Testis (tissue), 2 donors: ENCODE data around the gene AURKA.
"Not testable (repeated sequence)": the region's sequence is repeated elsewhere in the genome, so short reads cannot be mapped to it uniquely, and the experiment has no call there.

ENCODE experiments used
- POLR2A ChIP-seq: fragments of 450-650 bp; IDR thresholded peaks from one replicate; pipeline ENCODE4 v1.6.1; 2017; ENCODE audit warnings: antibody characterized with exemption, mild to moderate bottlenecking, moderate library complexity
- TF ChIP-seq, protein P1 (sequence below), 3 experiments: fragments of 450-650 bp in 2 of 3; fragments of 200-600 bp in 1 of 3; sonication (generic) in 1 of 3; IDR thresholded peaks; one replicate each; pipeline ENCODE4 v1.5.1; 2016 to 2019; ENCODE audit warnings: antibody characterized with exemption in 3 of 3, mild to moderate bottlenecking in 2 of 3, moderate library complexity in 1 of 3

DNA sequence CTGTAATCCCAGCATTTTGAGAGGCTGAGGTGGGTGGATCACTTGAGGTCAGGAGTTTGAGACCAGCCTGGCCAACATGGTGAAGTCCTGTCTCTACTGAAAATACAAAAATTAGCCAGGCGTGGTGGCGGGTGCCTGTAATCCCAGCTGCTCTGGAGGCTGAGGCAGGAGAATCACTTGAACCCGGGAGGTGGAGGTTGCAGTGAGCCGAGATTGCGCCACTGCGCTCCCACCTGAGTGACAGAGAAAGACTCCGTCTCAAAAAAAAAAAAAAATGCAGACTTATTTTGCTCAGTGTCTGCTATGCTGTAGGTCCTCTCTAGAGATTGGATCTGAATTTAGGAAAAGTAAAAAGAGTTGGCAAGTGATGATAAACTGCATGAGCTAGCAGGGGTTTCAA is 19.3 kb upstream of the AURKA start:
- TF ChIP-seq, protein P1, sequence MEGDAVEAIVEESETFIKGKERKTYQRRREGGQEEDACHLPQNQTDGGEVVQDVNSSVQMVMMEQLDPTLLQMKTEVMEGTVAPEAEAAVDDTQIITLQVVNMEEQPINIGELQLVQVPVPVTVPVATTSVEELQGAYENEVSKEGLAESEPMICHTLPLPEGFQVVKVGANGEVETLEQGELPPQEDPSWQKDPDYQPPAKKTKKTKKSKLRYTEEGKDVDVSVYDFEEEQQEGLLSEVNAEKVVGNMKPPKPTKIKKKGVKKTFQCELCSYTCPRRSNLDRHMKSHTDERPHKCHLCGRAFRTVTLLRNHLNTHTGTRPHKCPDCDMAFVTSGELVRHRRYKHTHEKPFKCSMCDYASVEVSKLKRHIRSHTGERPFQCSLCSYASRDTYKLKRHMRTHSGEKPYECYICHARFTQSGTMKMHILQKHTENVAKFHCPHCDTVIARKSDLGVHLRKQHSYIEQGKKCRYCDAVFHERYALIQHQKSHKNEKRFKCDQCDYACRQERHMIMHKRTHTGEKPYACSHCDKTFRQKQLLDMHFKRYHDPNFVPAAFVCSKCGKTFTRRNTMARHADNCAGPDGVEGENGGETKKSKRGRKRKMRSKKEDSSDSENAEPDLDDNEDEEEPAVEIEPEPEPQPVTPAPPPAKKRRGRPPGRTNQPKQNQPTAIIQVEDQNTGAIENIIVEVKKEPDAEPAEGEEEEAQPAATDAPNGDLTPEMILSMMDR (IDR thresholded peaks at IDR 0.05), result not testable (repeated sequence)
- TF ChIP-seq POLR2A, result not testable (repeated sequence)
